HG03280 (cell line): ENCODE results near the gene NHEJ1.
A peak's percentile ranks its signal among the peaks of the same experiment; 100 is the strongest.

Experiments
- ATAC-seq: cut with Tn5 transposase; IDR thresholded peaks from one replicate; pipeline ENCODE4 v1.9.1; 2021; ENCODE audit warnings: mild to moderate bottlenecking, moderate library complexity; ENCODE audit not compliant: unreplicated experiment

The NHEJ1 gene

DNA sequence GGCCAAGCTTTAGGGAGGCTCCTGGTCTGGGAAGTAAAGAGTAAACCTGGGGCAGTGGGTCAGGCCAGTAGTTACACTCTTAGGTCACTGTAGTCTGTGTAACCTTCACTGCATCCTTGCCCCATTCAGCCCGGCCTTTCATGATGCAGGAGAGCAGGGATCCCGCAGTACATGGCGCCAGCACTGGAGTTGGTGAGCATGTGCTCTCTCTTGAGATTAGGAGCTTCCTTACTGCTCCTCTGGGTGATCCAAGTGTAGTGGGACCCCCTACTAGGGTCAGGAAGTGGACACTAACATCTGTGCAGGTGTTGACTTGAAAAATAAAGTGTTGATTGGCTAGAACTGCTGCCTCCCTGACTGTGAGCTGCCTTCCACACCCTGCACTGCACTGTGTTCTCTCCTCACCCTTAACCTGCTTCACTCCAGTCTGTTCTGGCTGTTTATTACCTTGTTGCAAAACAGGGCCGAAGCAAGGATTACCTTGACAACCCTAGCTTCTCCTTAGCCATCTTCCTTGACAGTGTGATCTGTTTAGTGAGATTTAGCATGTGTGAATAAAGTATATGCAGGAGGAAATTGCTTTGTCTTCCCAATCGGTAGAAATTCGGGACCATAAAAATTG is 22.6 kb upstream of the NHEJ1 start:
- ATAC-seq = no peak

DNA sequence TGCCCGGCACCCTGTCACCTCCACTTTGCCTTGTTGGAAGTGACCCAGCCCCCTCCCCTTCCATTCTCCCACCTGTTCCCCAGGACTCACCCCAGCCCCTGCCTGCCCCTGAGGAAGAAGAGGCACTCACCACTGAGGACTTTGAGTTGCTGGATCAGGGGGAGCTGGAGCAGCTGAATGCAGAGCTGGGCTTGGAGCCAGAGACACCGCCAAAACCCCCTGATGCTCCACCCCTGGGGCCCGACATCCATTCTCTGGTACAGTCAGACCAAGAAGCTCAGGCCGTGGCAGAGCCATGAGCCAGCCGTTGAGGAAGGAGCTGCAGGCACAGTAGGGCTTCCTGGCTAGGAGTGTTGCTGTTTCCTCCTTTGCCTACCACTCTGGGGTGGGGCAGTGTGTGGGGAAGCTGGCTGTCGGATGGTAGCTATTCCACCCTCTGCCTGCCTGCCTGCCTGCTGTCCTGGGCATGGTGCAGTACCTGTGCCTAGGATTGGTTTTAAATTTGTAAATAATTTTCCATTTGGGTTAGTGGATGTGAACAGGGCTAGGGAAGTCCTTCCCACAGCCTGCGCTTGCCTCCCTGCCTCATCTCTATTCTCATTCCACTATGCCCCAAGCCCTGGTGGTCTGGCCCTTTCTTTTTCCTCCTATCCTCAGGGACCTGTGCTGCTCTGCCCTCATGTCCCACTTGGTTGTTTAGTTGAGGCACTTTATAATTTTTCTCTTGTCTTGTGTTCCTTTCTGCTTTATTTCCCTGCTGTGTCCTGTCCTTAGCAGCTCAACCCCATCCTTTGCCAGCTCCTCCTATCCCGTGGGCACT is 21.9 kb upstream of the NHEJ1 start:
- ATAC-seq = no peak

DNA sequence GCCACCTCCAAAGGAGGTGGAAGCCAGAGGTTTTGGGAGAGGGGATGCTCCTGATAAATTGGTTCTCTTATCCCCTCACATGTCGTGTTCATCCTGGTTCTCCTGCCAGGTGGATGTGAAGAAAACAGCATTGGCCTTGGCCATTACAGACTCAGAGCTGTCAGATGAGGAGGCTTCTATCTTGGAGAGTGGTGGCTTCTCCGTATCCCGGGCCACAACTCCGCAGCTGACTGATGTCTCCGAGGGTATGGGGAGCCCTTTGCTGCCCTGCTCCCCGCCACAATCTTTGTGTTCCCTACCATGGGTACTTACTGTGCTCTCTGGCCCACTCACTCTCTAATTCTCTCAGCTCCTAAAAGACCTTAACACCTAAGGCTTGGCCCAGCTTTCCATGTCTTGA is 20.9 kb upstream of the NHEJ1 start:
- ATAC-seq = no peak

DNA sequence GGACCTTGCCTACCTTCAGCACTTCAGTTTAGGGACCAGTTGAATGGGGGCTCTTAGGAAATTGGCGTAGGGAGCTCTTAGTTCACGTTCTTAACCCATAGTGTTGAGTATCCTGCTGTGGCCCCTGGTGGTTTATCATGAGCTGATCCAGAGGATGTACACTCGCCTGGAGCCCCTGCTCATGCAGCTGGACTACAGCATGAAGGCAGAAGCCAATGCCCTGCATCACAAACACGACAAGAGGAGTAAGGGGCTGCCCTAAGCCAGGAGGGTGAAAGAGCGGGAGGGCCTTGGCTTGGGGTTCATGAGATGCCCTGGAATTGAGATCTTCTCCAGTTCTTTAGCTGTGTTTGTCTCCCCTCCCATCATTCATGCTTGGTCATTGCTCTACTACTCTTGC is 20.3 kb upstream of the NHEJ1 start:
- ATAC-seq = no peak

DNA sequence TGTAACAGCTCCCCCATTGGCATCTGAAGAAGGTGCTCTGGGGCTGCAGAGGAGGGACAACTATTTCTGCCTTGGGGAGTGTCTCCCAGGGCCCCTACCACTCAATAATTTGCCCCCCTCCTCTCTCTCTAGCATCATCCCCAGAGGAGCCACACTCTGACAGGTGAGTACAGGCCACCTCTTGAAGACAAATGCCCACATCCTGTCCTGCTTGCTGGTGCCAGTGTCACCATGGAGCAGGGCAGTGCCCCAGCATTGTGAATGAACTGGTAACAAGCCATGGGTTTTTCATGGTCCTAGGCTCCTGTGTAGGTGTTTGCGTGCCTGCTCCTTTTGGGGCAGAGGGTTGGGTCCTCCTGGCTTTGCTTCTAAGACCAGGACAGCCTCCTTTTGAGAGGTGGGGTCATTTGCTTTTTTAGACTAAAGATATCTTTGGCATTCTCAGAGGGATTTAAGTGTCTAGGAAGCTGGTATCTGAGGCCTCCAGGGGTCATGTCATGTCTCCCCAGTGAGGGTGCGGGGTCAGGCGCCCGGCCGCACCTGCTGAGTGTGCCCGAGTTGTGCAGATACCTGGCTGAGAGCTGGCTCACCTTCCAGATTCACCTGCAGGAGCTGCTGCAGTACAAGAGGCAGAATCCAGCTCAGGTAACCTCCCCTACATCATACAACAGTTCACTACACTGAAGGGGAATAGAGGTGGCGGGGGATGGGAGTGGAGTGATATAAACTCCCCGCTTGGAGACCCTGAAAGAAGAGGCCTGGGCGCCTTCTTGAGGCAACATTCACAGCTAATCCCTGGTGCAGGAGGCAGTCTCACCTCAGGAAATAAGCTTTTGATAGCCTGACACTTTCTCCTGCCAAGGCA is 19.2 kb upstream of the NHEJ1 start:
- no peak for ATAC-seq

DNA sequence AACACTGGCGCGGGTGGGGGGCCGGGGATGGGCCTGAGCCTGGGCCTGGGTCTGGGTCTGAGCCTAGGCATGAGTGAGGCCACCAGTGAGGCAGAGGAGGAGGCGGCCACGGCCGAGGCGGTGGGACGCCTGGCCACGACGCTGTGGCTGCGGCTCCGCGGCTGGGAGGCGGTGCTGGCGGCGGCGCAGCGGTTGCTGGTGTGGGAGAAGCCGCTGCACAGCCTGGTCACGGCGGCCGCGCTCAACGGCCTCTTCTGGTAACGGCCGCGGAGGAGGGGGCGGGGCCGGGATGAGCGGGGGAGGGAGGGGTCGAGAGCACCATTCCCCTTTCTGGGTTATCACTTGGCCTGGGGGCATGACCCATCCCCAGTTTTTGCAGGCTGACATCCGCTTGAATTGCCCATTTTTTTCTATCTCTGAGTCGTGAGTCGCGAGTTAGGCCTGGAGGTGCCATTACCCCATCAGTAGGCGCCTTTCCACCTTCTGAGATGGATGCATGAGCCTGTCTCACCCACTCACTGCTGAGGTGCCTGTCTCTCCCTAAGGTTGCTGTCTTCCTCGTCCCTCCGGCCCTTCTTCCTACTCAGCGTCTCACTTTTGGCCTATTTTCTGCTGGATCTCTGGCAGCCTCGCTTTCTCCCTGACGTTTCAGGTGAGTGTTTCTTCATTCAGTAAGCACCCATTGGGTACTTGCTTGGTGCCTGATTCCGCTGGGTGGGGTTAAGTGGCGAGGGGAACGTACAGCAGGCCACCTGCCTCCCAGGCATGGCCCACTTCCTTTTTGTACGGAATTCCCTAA is 18.0 kb upstream of the NHEJ1 start:
- ATAC-seq = peak; percentile 9

DNA sequence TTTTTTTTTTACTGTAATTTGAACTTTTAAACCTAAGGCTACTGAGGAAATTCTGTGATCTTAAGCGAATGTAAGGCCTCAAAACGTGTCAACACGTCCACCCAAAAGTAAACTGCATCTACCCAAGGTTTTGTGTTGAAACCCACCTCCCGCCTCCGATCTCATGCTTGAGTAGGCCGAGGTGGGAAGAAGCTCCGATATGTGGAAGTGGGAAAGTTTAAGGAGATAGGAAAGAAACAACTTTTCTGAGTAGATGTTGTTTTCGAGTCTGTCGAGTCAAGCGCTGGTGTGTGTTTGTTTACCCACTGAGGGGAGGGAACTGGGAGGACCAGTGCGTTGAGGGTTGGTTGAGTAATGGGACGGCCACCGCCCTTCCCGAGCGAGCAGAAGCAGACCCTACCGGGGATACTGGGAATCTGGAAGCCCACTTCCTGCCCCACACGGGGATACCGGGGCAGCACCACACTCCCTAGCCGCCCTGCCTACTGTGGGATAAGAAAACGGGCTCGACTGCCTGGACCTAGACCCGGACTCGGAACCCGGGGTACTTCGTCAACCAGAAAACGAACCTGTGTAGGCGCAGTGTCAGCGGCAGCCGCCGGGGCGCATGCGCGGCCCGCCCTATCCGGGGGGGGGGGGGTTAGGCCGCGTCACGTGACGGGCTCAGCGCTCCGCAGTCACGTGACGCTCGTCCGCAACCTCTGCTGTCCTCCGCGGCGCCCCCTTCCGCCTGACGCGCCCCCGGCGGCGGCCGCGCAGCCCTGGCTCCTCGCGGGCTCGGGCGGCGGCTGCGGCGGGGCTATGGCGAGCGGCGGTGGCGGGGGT is 17.1 kb upstream of the NHEJ1 start, which contains the start of gene RETREG2:
TSS of gene RETREG2 (plus strand) at position 724 of the 825 bp plus-strand sequence. CDS start at position 802, 78 bp downstream.
- ATAC-seq = peak; percentile 44

DNA sequence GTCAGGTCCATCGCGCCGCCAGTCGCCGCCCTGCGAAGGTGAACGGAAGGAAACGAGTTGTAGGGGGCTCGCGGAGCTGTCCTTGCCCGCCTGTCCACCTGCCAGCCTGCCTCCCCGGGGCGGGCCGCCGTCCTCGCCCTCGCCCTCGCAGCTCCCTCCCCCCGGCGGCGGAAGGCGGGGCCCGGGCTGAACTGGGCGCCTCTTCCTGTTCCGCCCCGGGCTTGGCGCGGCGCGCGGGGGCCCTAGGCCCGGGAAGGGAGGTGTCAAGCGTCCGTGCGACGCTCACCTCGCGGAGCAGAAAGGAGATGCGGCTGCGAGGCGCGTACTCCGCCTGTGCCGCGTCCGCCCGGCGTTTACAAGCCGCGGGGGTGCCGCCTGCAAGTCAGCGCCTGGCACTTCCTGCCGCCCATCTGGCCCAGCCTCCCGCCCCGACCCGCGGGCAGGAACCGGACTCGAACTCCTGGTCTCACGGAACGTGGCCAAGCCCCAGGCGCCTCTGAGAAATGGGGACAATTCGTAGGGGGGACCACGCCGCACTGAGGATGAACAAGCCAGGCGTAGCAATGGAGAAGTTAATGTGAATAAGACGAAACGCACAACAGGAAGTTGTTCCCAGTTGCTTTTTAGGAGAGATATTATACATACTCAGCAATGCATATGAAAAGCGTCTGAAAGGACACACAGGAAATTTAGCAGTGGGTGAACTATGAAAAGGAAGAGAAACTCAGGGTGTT is 16.4 kb upstream of the NHEJ1 start, which contains the start of gene CNPPD1:
TSS of gene CNPPD1 (minus strand) at position 108 of the 734 bp plus-strand sequence. CDS start at position 11, 97 bp downstream.
- peak; percentile 70 for ATAC-seq

DNA sequence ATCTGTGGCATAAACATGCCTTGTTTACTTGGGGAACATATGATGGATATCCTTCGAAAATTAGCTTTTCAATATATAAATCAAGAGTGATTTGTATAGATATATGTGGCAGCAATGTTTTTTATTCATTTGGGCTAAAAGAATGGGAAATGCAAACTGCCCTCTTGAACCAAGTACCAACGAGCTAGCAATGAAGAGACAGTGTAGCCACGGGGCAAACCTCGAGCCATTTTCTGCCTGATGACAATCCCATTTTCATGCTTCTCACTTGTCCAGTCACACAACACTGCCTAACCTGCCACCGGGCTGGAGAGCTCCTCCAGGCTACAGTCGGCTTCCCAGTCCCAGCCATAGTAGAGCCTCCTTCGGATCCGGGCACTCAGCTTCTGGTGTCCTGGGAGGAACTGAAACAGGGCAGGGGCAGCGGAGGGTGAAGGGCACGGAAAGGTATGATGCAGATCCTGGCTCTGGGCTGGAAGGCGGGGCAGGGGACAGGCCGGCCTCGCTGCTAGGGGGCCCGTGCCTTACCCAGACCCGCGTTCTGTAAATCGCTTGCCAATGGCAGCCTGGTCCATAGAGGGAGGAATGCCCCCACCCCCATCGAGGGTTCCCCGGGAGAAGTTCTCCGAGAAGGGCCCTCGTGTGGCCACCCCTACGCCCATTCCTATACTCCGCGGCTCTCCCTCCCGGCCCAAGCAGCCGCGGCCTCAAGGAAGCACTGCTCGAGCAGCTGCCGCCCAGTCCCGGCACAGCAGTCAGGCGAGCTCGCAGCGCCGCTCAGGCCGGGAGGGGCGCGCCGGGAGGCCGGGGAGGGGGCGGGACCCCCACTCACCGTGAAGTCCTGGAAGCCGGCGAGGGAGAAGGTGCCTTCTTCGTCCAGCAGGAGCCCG is 15.6 kb upstream of the NHEJ1 start:
- peak; percentile 11 for ATAC-seq

DNA sequence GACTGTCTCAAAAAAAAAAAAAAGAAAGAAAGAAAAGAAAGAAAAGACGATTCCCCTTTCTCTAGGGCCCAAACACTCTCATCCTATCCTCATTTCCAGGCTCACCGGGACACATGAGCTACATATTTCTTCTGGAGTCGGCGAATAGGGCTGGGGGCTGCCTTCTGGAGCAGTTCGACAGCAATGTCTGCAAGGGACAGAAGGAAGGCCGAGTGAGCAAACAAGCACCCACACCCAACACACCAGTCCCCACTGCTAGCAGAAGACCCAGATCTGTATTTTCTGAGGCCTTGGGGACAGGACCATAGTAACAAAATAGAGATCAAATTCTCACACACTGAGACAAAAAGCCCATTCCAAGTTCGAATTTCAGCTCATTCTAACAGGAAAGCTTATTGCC is 14.9 kb upstream of the NHEJ1 start:
- ATAC-seq = no peak

DNA sequence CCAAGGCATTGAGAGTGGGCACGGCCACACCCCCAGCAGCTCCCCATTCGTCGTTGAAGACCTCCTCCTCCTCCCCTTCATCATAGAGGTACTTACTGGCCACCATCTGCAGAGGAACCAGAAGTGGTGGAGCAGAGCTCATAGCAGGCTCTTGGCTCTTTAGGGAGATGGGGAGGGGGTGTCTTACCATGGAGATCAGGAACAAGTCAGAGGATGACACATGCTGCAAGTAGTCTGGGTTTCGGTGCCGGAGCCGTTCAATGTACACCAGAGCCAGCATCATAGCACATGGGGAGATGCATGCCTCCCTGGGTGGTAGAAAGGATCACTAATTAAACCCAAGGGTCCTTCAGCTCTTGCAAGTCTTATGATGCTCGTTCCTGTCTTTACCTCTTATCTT is 14.2 kb upstream of the NHEJ1 start:
- ATAC-seq = no peak

DNA sequence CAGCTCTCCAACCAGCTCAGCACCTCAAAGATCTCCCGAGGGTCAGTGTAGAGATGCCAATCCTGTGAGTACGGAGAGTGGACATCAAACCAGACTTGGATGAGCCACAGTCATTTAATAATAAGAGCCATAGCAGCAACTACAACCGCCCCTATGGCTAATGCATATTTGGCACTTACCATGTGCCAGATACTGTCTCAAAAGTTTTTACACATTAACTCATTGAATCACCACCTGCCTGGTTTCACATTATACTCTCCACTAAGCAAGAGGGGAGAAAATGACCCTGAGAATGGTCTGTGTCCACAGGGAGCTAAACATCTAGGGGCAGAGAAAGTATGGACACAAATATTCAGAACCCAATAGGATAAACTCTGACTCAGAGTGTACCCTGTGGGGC is 13.5 kb upstream of the NHEJ1 start:
- no peak for ATAC-seq

DNA sequence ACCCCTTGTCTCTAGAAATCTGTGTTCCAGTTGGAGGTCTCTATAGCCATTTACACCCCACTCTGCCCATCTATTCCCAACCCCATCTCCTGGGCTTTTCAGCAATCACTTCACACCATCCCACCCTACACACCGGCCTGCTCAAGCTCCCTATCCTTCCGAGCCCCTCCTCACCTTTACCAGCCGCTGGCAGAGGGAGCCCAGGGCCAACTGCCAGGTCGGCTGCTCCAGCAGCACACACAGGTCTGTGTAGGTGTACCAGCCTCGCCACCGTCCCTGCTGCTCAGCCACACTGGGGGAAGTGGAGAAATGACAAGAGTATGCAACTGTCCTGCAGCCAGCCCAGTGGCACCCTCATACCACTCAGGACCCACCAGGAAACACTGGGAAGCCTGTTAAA is 12.6 kb upstream of the NHEJ1 start:
- ATAC-seq = no peak

DNA sequence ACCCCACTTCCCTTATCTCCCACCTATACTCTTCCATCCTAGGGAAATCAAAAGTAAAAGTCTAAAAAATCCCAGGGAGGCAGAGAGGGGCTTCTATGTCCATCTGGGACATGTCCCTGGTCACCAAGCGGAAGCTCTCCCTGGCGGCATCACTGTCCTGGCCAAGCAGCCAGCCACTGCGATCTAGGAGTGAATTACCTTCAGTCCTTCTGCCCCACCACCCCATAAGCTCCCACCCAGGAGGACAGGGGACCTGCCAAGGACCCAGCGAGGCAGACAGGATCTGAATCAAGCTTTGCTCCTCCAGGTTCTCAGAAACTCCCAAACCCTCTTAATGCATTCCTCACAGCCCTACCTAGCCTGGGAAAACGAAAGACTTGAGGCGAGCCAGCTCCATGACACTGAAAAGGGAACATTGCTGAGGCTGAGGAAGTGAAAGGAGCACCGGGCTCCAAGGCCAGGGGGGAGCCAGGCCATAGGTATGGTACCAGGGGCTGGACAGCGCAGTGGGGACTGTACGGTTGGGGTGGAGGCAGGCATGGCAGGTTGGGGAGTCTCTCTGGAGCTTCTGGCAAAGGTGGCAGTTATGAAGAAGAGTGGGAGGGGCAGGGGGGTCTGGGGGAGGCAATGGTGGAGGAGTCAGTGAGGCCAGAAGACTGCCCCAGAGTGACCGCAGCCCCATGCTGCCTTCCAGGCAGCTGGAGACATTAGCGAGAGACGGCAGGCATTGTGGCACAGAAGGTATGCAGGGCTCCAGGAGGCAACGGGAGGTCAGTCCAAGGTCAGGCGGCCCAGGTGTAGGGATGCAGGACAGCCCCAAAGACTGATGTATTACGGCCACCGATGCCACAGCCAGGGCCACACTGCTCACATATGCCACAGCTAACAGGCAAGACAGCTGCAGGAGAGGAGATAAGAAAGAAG is 11.9 kb upstream of the NHEJ1 start:
- no peak for ATAC-seq

DNA sequence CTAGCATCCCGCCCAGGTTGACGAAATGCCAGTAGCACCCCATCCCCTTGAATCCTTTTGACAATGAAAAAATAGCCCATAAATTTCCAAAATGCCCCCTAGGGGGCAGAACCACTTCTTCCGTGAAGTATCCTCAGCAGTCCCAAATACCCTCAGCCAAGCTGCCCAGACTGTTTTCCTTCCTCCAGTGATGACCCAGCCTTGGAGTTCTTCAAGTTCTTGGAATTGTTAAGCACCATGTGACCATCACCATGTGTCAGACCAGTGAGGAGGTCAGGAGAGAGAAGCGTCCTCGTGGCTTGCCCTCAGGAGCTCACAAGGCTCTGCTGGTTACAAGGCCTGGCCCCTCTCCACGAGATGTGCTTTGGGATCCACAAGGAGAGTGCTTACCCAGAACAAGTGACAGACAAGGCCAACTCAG is 10.6 kb upstream of the NHEJ1 start:
- no peak for ATAC-seq

DNA sequence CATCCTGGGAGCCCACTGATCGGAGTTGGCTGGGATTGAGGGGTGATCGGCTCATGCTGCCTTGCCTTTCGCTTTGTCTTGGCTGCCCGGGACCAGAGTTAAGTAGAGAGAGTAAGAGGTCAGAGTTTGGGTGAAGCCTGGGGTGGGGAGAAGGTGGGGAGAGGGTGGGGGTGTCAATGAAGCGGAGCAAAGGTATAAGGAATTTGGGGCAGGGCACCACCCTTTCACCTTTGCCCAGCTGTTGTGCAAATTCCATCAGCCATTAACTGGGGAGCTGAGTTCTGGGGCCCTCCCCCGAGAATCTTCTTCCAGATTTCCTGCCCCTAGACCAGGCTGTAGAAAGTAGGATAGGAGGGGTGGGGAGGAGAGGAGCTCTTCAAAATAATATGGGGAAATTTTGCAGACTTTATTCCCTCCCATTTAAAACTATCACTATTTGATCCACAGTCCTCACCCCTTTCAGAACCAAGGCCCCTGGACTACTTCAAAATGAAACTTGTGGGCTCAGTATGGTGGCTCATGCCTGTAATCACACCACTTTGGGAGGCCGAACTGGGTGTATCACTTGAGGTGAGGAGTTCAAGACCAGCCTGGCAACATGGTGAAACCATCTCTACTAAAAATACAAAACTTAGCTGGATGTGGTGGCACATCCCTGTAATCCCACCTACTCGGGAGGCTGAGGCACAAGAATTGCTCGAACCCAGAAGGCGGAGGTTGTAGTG is 9.5 kb upstream of the NHEJ1 start, which contains the start of gene SLC23A3:
TSS of gene SLC23A3 (minus strand) at position 100 of the 725 bp plus-strand sequence. CDS start at position 55, 45 bp downstream.
- no peak for ATAC-seq
